ENCODE results near the gene FILIP1L. TPM values are rescaled to one million over a fixed set of nuclear protein-coding genes. Genes with fewer than 3 reads are reported as not detected.

FILIP1L gene
- total and polyA plus RNA-seq, 2 of the 13 experiments (the other 11 are each of a cell fraction or from before 2014, with no cell fraction given) = 8.1 to 187 TPM

DNA sequence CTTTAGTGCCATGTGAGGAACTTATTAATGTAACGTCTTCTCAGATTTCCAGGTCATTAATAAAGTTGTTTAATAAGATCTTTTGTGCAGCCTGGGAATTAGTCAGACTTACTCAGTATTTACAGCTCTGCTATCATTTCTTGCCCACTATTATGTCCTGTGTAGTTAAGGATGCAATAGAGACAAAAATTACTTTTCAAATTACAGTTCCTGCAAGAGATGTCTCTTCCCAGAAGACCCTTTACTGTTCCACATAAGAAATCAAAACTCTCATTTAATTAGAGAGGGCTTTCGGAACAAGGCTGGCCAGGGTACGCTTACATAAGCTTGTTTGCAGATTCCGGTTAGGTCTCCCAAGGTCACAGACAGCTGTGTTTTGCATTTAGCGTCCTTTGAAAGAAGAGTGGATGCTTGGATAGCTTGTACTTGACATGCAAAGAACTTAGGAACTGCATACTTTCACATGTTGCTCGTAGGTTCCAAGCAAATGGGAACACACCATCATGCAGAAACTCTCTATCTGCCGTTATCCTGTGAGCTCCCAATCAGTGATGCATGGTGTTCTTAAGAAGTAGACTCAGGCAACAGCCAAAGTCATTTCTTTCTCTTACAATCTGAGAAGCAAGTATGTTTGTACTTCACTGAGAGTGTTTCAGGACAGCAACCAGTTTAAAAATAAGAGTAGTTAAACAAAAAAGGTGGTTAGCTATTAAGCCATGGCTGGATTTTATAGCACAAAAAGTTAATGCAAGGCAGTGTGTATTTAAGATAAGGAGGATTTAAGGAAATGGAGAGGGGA lies 37.4 kb downstream of the FILIP1L start (continued):
- TF ChIP-seq, protein P1, sequence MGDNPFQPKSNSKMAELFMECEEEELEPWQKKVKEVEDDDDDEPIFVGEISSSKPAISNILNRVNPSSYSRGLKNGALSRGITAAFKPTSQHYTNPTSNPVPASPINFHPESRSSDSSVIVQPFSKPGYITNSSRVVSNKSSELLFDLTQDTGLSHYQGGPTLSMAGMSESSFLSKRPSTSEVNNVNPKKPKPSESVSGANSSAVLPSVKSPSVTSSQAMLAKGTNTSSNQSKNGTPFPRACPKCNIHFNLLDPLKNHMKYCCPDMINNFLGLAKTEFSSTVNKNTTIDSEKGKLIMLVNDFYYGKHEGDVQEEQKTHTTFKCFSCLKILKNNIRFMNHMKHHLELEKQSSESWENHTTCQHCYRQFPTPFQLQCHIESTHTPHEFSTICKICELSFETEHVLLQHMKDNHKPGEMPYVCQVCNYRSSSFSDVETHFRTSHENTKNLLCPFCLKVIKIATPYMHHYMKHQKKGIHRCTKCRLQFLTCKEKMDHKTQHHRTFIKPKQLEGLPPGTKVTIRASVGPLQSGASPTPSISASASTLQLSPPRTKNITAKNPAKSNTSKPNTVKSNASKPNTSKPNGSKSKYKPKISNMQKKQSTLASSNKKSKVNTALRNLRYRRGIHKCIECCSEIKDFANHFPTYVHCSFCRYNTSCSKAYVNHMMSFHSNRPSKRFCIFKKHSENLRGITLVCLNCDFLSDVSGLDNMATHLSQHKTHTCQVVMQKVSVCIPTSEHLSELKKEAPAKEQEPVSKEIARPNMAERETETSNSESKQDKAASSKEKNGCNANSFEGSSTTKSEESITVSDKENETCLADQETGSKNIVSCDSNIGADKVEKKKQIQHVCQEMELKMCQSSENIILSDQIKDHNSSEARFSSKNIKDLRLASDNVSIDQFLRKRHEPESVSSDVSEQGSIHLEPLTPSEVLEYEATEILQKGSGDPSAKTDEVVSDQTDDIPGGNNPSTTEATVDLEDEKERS (CRISPR knock-in tag; IDR thresholded peaks at IDR 0.05) = peak; percentile 47; the same call in 1 of the 2 replicates
- TF ChIP-seq HOXA5 (CRISPR knock-in tag; IDR thresholded peaks at IDR 0.05) (0 out of 2 replicates have a peak, but pooled peaks have one; percentile 39), SMARCE1 (IDR thresholded peaks at IDR 0.05; ENCODE audit: borderline replicate concordance) (no peak), TSC22D2 (CRISPR knock-in tag; IDR thresholded peaks at IDR 0.05; ENCODE audit: borderline replicate concordance) (no peak), ZFAT (CRISPR knock-in tag; conservative IDR thresholded peaks at IDR 0.05) (no peak), ZNF737 (CRISPR knock-in tag; IDR thresholded peaks at IDR 0.05; ENCODE audit: borderline replicate concordance) (no peak), SIX1 (CRISPR knock-in tag; IDR thresholded peaks at IDR 0.05; ENCODE audit: borderline replicate concordance) (no peak), ZNF292 (CRISPR knock-in tag; IDR thresholded peaks at IDR 0.05; ENCODE audit: borderline replicate concordance, low read depth) (peak; percentile 67; the same call in 1 of the 2 replicates), ELF4 (CRISPR knock-in tag; IDR thresholded peaks at IDR 0.05; ENCODE audit: borderline replicate concordance) (no peak), ZSCAN25 (CRISPR knock-in tag; IDR thresholded peaks at IDR 0.05) (no peak), EP300 (IDR thresholded peaks at IDR 0.05; ENCODE audit: low read depth in 2 of 2, low read length in 2 of 2) (peak in 1 of 2 experiments; percentile 95; a peak in 2 of 4 replicates), EP300 (CRISPR knock-in tag; IDR thresholded peaks at IDR 0.05; ENCODE audit: borderline replicate concordance) (peak; percentile 87), MIXL1 (CRISPR knock-in tag; IDR thresholded peaks at IDR 0.05) (peak; percentile 98), MEIS2 (CRISPR knock-in tag; IDR thresholded peaks at IDR 0.05) (peak; percentile 89), TBX2 (CRISPR knock-in tag; IDR thresholded peaks at IDR 0.05; ENCODE audit: borderline replicate concordance) (peak; percentile 54; the same call in 1 of the 2 replicates), ZC3H4 (CRISPR knock-in tag; IDR thresholded peaks at IDR 0.05; ENCODE audit: borderline replicate concordance) (peak; percentile 80; the same call in 1 of the 2 replicates), ZNF652 (CRISPR knock-in tag; IDR thresholded peaks at IDR 0.05; ENCODE audit: borderline replicate concordance, low read depth) (peak; percentile 9; the same call in 1 of the 2 replicates), HOXD1 (CRISPR knock-in tag; IDR thresholded peaks at IDR 0.05) (0 out of 2 replicates have a peak, but pooled peaks have one; percentile 40), ZNF317 (CRISPR knock-in tag; IDR thresholded peaks at IDR 0.05) (peak; percentile 61; the same call in 1 of the 2 replicates), NFIC (IDR thresholded peaks at IDR 0.05; ENCODE audit: low read length) (peak; percentile 86)
- TF ChIP-seq, protein P2, sequence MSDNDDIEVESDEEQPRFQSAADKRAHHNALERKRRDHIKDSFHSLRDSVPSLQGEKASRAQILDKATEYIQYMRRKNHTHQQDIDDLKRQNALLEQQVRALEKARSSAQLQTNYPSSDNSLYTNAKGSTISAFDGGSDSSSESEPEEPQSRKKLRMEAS (IDR thresholded peaks at IDR 0.05) = peak; percentile 74
- TF ChIP-seq, protein P3, sequence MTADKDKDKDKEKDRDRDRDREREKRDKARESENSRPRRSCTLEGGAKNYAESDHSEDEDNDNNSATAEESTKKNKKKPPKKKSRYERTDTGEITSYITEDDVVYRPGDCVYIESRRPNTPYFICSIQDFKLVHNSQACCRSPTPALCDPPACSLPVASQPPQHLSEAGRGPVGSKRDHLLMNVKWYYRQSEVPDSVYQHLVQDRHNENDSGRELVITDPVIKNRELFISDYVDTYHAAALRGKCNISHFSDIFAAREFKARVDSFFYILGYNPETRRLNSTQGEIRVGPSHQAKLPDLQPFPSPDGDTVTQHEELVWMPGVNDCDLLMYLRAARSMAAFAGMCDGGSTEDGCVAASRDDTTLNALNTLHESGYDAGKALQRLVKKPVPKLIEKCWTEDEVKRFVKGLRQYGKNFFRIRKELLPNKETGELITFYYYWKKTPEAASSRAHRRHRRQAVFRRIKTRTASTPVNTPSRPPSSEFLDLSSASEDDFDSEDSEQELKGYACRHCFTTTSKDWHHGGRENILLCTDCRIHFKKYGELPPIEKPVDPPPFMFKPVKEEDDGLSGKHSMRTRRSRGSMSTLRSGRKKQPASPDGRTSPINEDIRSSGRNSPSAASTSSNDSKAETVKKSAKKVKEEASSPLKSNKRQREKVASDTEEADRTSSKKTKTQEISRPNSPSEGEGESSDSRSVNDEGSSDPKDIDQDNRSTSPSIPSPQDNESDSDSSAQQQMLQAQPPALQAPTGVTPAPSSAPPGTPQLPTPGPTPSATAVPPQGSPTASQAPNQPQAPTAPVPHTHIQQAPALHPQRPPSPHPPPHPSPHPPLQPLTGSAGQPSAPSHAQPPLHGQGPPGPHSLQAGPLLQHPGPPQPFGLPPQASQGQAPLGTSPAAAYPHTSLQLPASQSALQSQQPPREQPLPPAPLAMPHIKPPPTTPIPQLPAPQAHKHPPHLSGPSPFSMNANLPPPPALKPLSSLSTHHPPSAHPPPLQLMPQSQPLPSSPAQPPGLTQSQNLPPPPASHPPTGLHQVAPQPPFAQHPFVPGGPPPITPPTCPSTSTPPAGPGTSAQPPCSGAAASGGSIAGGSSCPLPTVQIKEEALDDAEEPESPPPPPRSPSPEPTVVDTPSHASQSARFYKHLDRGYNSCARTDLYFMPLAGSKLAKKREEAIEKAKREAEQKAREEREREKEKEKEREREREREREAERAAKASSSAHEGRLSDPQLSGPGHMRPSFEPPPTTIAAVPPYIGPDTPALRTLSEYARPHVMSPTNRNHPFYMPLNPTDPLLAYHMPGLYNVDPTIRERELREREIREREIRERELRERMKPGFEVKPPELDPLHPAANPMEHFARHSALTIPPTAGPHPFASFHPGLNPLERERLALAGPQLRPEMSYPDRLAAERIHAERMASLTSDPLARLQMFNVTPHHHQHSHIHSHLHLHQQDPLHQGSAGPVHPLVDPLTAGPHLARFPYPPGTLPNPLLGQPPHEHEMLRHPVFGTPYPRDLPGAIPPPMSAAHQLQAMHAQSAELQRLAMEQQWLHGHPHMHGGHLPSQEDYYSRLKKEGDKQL (CRISPR knock-in tag; IDR thresholded peaks at IDR 0.05; ENCODE audit: low read depth) = peak; percentile 47; the same call in 1 of the 2 replicates

All from HepG2 (cell line).